Glomerular visceral epithelial cell (primary cell): ENCODE results near the gene NECAB2.

Experiments used
- DNase-seq: peaks from one replicate; pipeline ENCODE4 v3.0.0-alpha.2; 2016; ENCODE audit errors: extremely low spot score

NECAB2 gene

GRCh38 chr16:83952940-83953795, 14.9 kb upstream of the NECAB2 start, which contains the start of gene OSGIN1:
Gene OSGIN1, plus strand, starts transcription at chr16:83953240. Its CDS starts 4,432 bp downstream, at chr16:83957672.
- peak; percentile 88 for DNase-seq

GRCh38 chr16:83953796-83954576, 14.1 kb upstream of the NECAB2 start:
- DNase-seq: peak; percentile 44

- peak; percentile 53 for DNase-seq
These were observed 13.4 kb upstream of the NECAB2 start for GRCh38 chr16:83954577-83955016.

GRCh38 chr16:83955218-83956130, 12.6 kb upstream of the NECAB2 start:
- DNase-seq: no peak

- peak; percentile 67 for DNase-seq
These were observed 11.4 kb upstream of the NECAB2 start for GRCh38 chr16:83956336-83957289.

- DNase-seq: no peak
These were observed 10.7 kb upstream of the NECAB2 start for GRCh38 chr16:83957296-83957855.

GRCh38 chr16:83958137-83958845, 9.8 kb upstream of the NECAB2 start:
- no peak for DNase-seq

- no peak for DNase-seq
These were observed 9.0 kb upstream of the NECAB2 start for GRCh38 chr16:83958846-83959565.

- DNase-seq: no peak
These were observed 8.2 kb upstream of the NECAB2 start for GRCh38 chr16:83959656-83960434.

GRCh38 chr16:83960521-83961249, 7.4 kb upstream of the NECAB2 start:
- DNase-seq: no peak

GRCh38 chr16:83961591-83961990, 6.5 kb upstream of the NECAB2 start:
- no peak for DNase-seq

GRCh38 chr16:83963277-83964119, 4.5 kb upstream of the NECAB2 start:
- no peak for DNase-seq

GRCh38 chr16:83964684-83965443, 3.2 kb upstream of the NECAB2 start:
- DNase-seq: no peak

GRCh38 chr16:83965444-83966152, 2.4 kb upstream of the NECAB2 start:
- DNase-seq: no peak

- no peak for DNase-seq
These were observed 1.8 kb upstream of the NECAB2 start for GRCh38 chr16:83966153-83966696.
